Cardiac fibroblast (primary cell): ENCODE data around the gene IZUMO3.
"Not testable (repeated sequence)": the region's sequence is repeated elsewhere in the genome, so short reads cannot be mapped to it uniquely, and the experiment has no call there.

Experiments used
- DNase-seq, 2 donors: peaks; one replicate each; pipeline versions ENCODE4 v3.0.0 to v3.0.0-alpha.2; 2010; ENCODE audit warnings: low read depth in 2 of 2
- H3K4me3 ChIP-seq, 2 donors: replicated peaks in 1 of 2; 1 replicate in 1 of 2; 2 replicates in 1 of 2; pipeline ENCODE4 v1.5.1; 2011; ENCODE audit warnings: low read depth in 2 of 2, low read length in 2 of 2, mild to moderate bottlenecking in 2 of 2, moderate library complexity in 1 of 2
- TF ChIP-seq, protein P1 (sequence below): IDR thresholded peaks from one replicate; pipeline ENCODE4 v1.5.1; 2011; ENCODE audit warnings: low read depth, mild to moderate bottlenecking, low read length, inconsistent platforms

Gene IZUMO3, protein sequence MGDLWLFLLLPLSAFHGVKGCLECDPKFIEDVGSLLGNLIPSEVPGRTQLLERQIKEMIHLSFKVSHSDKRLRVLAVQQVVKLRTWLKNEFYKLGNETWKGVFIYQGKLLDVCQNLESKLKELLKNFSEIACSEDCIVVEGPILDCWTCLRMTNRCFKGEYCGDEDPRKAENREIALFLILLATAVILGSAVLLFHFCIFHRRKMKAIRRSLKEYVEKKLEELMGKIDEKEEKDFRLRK

DNA sequence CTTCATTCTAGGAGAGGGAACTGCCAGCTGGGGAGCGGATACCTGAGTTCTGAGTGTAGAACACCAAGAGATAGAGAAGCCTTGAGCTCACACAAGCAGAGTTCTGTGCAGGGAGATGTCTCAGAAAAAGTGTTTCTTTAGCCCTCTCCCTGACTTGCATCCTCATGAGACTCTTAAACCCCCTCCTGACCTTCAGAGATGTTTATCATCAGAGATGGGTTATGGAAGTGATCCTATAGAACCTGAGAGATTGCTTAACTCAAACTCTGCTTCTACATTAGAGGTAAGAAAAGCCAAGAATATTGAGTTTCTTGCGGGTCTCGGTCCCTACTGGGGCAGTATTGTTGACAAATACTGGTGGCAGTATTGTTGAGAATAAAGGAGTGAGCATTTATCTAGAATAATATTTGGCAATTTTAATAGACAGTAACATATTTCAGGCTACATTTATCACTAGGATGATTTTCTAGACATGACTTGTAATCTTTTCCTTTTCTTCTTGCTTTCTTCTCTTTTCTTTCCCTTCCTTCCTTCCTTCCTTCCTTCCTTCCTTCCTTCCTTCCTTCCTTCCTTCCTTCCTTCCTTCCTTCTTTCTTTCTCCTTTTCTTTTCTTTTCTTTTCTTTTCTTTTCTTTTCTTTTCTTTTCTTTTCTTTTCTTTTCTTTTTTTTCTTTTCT lies at the start of gene IZUMO3:
Gene IZUMO3 (minus strand): TSS at position 51 of the 676 bp plus-strand sequence. CDS start 248 bp downstream, outside the sequence.
- DNase-seq, result no peak
- TF ChIP-seq, protein P1, sequence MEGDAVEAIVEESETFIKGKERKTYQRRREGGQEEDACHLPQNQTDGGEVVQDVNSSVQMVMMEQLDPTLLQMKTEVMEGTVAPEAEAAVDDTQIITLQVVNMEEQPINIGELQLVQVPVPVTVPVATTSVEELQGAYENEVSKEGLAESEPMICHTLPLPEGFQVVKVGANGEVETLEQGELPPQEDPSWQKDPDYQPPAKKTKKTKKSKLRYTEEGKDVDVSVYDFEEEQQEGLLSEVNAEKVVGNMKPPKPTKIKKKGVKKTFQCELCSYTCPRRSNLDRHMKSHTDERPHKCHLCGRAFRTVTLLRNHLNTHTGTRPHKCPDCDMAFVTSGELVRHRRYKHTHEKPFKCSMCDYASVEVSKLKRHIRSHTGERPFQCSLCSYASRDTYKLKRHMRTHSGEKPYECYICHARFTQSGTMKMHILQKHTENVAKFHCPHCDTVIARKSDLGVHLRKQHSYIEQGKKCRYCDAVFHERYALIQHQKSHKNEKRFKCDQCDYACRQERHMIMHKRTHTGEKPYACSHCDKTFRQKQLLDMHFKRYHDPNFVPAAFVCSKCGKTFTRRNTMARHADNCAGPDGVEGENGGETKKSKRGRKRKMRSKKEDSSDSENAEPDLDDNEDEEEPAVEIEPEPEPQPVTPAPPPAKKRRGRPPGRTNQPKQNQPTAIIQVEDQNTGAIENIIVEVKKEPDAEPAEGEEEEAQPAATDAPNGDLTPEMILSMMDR, result no peak
- H3K4me3 ChIP-seq, result no peak within 1 kb of the TSS

DNA sequence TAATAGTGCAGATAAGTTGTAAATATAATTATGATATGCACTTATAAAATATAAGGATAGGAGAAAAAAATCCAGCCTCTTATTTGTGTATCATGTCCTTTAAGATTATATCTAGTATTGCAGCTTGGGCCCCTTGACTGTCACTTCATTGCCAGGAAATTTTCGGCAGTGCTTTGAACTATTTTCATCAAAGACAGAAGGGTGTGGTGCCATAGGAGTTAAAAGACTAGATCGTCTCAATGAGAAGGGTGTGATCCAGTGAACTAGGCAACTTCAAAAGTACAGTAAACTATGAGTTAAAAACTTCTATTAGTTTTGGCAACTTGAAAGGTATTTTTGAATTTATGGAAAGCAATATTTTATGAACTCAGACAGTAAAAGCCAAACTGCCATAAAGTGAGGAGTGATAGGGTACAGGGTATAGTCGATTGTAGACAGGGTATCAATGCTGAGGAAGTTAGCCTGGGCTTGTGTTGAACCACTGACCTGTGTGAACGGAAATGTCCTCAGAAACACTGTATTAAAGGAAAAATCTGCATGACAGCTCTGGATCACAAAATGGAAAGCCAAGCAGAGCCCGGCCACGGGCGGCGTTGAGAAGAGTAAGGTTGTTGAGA lies 48.6 kb upstream of the IZUMO3 start:
- TF ChIP-seq, protein P1, result no peak
- no peak overlapping the region for H3K4me3 ChIP-seq
- DNase-seq, result no peak

DNA sequence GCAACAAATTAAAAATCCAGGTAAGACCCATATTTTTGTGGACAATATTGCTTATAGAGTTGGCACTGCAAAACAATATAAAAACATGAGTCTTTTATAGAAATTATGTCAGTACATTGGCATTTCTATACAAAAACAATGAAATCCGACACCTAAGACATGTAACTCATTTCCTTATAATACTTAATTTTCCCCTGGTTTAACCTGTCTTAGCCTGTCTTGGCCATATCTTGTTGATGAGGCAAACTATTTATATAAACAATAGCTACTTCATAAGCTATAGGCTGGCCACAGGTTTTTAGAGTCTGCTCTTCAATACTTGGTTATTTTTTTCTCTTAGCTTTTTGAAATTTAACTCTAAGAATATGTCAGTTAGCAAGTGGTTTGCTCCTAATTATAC lies 44.7 kb upstream of the IZUMO3 start:
- TF ChIP-seq, protein P1, result no peak
- H3K4me3 ChIP-seq, result no peak overlapping the region
- no peak for DNase-seq

DNA sequence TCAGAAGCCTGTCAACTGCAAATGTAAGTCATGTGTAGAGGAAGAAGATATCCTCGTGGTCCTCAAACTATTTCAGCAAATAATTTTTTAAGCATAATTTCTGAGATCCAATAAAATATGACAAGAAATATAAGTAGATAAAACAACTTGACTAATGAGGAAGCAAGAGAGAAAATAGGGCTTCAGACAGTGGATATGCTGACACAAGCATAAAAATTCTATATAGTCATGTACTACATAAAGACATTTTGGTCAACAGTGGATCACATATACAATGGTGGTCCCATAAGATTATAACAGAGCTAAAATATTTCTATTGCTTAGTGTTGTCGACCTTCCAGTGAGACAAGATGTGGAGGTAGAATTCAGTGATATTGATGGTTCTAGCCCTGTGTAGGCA lies 42.2 kb upstream of the IZUMO3 start:
- TF ChIP-seq, protein P1, result no peak
- H3K4me3 ChIP-seq, result no peak overlapping the region
- no peak for DNase-seq

DNA sequence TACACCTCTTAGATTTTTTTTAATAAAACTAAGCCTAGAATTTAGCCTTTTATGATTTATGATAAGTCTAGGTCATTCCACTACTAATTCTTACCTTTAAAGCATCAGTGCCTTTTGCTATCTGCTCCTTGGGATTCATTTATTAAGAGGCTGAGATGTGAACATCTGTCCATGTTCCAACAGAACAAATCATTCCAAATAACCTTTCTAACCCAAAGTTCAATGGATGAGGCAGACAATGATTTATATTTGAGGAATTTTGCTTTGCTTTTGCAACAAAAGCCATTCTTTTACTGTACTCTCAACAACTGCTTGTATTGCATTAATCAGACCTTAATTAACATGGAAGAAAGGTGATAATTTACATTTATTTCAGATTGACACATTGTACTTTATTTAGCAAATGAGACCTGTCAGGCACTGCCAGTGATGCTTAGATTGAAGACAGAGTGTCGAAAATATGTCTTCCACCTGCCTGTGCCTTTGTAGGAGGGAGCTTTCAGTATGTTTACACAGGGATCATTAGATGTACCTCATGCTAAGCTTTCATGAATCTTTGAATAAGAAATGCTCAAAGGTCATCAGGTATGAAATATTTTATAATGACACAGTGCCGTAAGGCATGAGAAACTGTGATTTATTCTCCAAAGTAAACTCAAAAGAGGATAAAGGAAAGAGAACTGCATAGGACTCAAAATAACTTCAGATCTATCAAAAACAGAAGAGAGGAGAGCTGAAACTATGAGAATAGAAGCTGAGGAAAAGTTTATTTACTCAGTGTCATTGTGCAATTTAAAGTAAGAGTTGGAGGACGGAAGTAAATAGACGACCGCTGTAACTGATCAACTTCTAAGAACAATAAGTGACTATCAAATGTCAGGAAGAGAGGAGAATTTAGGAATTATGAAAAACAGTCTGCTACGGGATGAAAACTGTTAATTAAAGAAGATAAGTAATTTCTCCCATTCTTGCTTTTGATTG lies 36.7 kb upstream of the IZUMO3 start:
- no peak for DNase-seq
- TF ChIP-seq, protein P1, result no peak
- no peak overlapping the region for H3K4me3 ChIP-seq

DNA sequence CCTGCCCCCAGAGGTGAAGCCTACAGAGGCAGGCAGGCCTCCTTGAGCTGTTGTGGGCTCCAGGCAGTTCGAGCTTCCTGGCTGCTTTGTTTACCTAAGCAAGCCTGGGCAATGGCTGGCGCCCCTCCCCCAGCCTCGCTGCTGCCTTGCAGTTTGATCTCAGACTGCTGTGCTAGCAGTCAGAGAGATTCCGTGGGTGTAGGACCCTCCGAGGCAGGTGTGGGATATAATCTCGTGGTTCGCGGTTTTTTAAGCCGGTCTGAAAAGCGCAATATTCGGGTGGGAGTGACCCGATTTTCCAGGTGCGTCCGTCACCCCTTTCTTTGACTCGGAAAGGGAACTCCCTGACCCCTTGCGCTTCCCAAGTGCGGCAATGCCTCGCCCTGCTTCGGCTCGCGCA lies 34.3 kb upstream of the IZUMO3 start:
- H3K4me3 ChIP-seq, DNase-seq: not testable (repeated sequence)
